HUDEP-2 (cell line): ENCODE results near the gene TREM2.
"Not testable (repeated sequence)": the region's sequence is repeated elsewhere in the genome, so short reads cannot be mapped to it uniquely, and the experiment has no call there.

Experiments used
- DNase-seq, 76 experiments: peaks; one replicate each; lab custom pipeline; 2025; ENCODE audit not compliant: unreplicated experiment in 76 of 76; lab: John Stamatoyannopoulos, UW

Gene TREM2

GRCh38 chr6:41156001-41156400, 6.9 kb downstream of the TREM2 start:
- DNase-seq = no peak

GRCh38 chr6:41155132-41155805, 7.6 kb downstream of the TREM2 start:
- no peak for DNase-seq

DNA sequence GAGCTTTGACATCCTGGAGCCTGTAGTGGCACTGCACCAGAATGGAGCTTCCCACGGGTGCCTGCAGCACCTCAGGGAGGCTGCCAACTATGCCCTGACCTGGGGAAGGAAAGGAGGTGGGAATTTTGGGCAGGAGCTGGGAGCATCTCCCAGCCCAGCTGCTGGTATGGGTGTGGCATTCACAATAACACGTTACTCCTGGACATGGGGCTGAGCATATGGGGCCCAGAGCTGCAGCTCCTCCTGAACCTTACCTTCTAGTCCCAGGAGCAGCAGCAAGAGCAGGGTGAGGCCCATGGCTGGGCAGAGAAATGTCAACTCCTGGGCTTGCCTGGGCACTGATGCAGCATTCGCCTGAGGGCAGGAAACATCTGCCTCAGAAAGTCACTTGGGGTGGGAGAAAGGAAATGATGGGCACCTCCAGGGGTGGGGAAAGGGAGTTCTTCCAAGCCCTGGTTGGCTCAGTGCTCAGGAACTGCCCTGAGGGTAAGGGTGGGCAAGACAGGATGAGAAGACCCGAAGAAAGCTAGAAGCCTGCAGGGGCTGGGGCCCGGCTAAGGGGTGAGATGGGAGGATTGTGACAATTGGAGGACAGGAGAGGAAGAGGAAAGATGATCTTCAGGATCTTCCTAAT, 8.8 kb downstream of the TREM2 start, which contains the start of gene TREML1:
Gene TREML1, minus strand, starts transcription at position 356 of the 634 bp plus-strand sequence. Its CDS starts 59 bp downstream, at position 297.
- no peak for DNase-seq

- no peak for DNase-seq
Measured at GRCh38 chr6:41153451-41153850, 9.5 kb downstream of the TREM2 start.

GRCh38 chr6:41150671-41151070, 12.2 kb downstream of the TREM2 start:
- no peak for DNase-seq

- no peak for DNase-seq
Measured at GRCh38 chr6:41147917-41148316, 15.0 kb downstream of the TREM2 start.

DNA sequence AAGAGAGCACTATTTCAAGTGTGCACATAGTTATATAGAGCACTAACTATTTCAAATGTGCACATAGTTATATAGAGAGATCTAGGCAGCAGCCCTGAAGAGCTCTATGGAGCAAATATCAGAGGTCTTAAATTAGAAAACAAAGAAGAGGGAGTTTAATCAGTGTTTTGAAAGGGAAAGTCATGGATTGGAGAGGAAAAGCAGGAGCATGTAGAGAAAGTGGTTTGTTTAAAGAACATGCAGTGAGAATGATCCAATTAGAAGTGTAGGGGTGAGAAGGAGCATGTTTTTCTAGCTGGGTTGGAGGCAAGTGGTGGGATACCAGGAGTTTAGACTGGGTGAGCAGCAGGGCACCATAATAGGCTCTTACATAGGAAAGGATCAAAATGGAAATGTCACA, 26.0 kb downstream of the TREM2 start:
- no peak for DNase-seq

DNA sequence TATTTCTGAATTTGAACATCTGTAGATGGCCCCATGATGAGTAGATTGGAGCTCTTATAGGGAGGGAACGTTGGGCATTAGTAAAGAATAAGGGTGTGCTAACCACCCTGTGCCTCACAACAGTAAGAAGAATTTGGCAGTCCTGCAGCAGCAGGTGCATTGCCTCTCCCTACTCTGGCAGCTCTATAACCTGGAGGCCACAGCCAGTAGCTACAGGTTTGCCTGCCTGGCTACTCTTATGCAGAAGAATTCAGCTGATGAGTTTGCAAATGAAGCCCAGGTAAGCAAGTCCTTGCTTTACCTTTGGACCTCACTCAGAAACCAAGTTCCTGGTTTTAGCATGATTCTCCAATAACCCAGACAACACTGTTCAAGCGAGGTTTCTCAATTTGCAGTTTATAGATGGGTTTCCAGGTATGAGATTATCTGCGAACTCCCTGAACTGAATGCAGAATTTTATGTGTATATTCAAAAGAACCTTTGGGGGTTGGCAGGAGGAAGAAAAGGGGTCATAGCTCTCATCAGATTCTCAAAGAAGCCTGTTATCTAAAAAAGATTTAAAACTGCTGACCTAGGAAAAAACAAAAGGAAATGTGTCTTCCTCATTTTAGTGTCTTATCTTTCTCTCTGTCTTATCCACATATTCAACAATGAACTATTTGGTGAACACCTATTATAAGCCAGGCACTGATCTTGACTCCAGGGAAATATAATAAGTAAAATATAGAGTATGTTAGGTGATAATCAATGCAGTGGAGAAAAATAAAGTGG, 27.7 kb downstream of the TREM2 start:
- no peak for DNase-seq

GRCh38 chr6:41132254-41132653, 30.7 kb downstream of the TREM2 start:
- DNase-seq = no peak

DNA sequence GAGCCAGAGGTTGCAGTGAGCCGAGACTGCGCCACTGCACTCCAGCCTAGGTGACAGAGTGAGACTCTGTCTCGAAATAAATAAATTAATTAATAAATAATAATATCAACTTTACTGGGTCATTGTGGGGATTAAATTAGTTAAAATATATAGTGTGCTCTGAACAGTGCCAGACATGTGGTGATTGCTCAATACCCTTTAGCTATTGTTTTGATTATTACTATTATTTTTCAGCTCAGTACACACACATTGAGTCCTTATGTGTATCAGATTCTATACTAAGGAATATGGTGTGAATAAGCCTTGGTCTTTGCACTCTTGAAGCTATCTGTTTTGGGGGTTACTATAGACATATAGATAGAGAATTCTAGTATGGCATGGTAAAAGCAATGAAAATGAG, 37.6 kb downstream of the TREM2 start:
- no peak for DNase-seq

DNA sequence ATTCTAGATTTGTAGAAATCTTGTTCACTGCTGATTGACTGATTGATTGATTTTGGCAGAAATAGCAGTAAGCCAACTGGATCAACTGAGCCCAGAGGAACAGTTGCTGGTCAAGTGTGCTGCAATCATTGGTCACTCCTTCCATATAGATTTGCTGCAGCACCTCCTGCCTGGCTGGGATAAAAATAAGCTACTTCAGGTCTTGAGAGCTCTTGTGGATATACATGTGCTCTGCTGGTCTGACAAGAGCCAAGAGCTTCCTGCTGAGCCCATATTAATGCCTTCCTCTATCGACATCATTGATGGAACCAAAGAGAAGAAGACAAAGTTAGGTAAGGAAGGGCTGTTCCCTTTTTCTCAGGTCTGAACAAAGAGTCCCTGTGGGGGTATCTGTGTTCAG, 40.0 kb downstream of the TREM2 start:
- DNase-seq = no peak

- DNase-seq = no peak
Measured at GRCh38 chr6:41122373-41122772, 40.5 kb downstream of the TREM2 start.

DNA sequence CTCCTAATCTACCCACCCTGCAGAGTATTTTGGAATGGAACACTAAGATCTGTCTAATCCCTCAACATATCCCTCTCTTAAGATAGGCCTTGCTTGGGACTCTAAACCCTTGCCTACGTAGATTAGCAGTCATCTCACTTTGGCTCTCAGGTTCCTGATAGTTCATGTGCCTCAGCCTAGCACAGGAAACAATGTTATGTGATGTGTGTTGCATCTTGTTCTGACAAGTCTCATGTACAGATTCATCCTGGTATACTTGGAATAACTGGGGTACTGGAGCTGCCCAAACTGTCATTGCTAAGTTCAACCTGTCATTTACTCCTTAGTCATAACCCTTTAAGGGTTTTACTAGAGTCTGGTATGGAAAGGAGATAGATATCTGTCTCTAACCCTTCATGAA, 42.9 kb downstream of the TREM2 start:
- no peak for DNase-seq

DNA sequence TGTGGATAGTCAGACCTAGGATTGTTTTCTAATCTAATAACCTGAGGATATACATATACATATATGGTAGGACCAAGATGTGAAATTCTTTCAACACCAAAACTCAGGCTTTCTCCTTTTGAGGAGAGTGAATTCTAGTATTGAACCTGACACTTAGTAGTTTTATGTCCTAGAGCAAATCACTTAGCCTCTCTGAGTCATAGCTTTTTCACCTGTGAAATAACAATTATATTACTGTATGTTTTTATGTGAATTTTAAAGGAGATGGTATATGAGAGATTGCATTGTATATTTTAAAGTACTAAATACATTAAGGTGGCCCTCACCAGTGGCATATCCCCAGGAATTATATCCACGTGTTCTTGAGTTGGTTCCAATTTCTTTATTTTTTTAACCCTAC, 43.4 kb downstream of the TREM2 start:
- DNase-seq = no peak

DNA sequence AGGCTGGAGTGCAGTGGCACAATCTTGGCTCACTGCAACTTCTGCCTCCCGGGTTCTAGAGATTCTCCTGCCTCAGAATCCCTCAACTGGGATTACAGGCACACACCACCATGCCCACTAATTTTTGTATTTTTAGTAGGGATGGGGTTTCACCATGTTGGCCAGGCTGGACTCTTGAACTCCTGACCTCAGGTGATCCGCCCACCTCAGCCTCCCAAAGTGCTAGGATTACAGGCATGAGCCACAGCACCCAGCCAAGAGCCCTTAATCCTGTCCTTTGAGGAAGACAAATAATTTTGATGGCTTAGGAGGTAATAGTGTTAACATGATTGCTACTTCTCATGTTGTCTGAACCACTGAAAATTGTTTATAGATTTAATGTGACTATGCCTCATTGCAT, 47.9 kb downstream of the TREM2 start:
- DNase-seq = not testable (repeated sequence)

GRCh38 chr6:41111017-41111416, 51.9 kb downstream of the TREM2 start:
- no peak for DNase-seq
